ENCODE results near the gene MICAL3. TPM values are rescaled to one million over a fixed set of nuclear protein-coding genes. Genes with fewer than 3 reads are reported as not detected.
"Not testable (repeated sequence)": the region's sequence is repeated elsewhere in the genome, so short reads cannot be mapped to it uniquely, and the experiment has no call there.

MICAL3 gene
- total RNA-seq, 1 experiment from 2014 or later: 47.1 TPM

DNA sequence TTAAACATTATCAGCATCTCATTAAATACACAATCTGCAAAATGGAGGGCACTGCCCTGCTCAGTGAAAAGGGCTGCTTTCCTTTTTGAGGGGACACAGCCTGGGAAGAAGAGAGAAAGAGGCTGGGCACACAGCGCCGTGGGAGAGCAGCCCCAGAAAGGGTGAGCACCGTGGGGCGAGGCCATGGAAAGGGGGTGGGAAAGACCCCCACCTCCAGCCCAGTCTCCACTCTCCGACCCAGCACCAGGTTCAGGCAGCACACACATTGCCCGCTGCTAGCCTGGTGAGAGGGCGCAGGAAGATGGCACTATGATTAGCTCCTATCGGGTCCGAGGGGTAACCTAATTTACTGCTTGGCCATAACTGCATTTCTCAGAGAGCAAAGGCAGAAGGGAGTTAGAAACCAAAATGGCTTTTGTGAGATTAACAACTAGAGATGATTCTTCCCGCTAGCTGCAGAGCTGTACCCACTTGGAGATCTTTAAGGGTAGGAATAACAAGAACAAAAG, 146.1 kb downstream of the MICAL3 start:
- H3K27ac ChIP-seq (ENCODE audit: low read length): no peak overlapping the region
- CTCF ChIA-PET: no interaction called here
- ATAC-seq: no peak
- BruUV-seq (replicated peaks): no TSS peak
- no peaks in the 10 kb centered on the region for H3K27me3 ChIP-seq (ENCODE audit: control insufficient read depth, insufficient read depth, low read length)
- intact Hi-C loops (cut with micrococcal nuclease; ENCODE audit: unreplicated experiment): no loop called here
- TF ChIP-seq POLR2AphosphoS5 (IDR thresholded peaks at IDR 0.05; ENCODE audit: low read depth, low read length) (no peak), TCF7L2 (IDR thresholded peaks at IDR 0.05; ENCODE audit: low read depth, low read length) (no peak), SIN3A (IDR thresholded peaks at IDR 0.05; ENCODE audit: borderline replicate concordance, insufficient read depth, low read depth, low read length) (no peak)
- TF ChIP-seq, protein P1, sequence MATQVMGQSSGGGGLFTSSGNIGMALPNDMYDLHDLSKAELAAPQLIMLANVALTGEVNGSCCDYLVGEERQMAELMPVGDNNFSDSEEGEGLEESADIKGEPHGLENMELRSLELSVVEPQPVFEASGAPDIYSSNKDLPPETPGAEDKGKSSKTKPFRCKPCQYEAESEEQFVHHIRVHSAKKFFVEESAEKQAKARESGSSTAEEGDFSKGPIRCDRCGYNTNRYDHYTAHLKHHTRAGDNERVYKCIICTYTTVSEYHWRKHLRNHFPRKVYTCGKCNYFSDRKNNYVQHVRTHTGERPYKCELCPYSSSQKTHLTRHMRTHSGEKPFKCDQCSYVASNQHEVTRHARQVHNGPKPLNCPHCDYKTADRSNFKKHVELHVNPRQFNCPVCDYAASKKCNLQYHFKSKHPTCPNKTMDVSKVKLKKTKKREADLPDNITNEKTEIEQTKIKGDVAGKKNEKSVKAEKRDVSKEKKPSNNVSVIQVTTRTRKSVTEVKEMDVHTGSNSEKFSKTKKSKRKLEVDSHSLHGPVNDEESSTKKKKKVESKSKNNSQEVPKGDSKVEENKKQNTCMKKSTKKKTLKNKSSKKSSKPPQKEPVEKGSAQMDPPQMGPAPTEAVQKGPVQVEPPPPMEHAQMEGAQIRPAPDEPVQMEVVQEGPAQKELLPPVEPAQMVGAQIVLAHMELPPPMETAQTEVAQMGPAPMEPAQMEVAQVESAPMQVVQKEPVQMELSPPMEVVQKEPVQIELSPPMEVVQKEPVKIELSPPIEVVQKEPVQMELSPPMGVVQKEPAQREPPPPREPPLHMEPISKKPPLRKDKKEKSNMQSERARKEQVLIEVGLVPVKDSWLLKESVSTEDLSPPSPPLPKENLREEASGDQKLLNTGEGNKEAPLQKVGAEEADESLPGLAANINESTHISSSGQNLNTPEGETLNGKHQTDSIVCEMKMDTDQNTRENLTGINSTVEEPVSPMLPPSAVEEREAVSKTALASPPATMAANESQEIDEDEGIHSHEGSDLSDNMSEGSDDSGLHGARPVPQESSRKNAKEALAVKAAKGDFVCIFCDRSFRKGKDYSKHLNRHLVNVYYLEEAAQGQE (IDR thresholded peaks at IDR 0.05; ENCODE audit: insufficient read depth in 1 of 2, low read depth in 2 of 2, low read length in 1 of 2): no peak
- TF ChIP-seq, protein P2, sequence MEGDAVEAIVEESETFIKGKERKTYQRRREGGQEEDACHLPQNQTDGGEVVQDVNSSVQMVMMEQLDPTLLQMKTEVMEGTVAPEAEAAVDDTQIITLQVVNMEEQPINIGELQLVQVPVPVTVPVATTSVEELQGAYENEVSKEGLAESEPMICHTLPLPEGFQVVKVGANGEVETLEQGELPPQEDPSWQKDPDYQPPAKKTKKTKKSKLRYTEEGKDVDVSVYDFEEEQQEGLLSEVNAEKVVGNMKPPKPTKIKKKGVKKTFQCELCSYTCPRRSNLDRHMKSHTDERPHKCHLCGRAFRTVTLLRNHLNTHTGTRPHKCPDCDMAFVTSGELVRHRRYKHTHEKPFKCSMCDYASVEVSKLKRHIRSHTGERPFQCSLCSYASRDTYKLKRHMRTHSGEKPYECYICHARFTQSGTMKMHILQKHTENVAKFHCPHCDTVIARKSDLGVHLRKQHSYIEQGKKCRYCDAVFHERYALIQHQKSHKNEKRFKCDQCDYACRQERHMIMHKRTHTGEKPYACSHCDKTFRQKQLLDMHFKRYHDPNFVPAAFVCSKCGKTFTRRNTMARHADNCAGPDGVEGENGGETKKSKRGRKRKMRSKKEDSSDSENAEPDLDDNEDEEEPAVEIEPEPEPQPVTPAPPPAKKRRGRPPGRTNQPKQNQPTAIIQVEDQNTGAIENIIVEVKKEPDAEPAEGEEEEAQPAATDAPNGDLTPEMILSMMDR (IDR thresholded peaks at IDR 0.05): no peak
- POLR2A ChIA-PET: no interaction called here
- no peak for DNase-seq (ENCODE audit: low read depth, low spot score)
- no peaks in the 10 kb centered on the region for H3K4me1 ChIP-seq (ENCODE audit: control insufficient read depth, insufficient read depth, low read length)
- no peaks in the 10 kb centered on the region for H3K9me3 ChIP-seq (ENCODE audit: control insufficient read depth, insufficient read depth, low read depth, low read length)
- H3K36me3 ChIP-seq (ENCODE audit: control insufficient read depth, insufficient read depth, low read length): no peaks in the 10 kb centered on the region
- in situ Hi-C loops (cut with HindIII; ENCODE audit: low pct_unique_long_range_greater_than_20kb, low sequenced_read_pairs): no loop called here
- H3K4me3 ChIP-seq (ENCODE audit: low read depth in 2 of 2, low read length in 2 of 2): no peak overlapping the region

DNA sequence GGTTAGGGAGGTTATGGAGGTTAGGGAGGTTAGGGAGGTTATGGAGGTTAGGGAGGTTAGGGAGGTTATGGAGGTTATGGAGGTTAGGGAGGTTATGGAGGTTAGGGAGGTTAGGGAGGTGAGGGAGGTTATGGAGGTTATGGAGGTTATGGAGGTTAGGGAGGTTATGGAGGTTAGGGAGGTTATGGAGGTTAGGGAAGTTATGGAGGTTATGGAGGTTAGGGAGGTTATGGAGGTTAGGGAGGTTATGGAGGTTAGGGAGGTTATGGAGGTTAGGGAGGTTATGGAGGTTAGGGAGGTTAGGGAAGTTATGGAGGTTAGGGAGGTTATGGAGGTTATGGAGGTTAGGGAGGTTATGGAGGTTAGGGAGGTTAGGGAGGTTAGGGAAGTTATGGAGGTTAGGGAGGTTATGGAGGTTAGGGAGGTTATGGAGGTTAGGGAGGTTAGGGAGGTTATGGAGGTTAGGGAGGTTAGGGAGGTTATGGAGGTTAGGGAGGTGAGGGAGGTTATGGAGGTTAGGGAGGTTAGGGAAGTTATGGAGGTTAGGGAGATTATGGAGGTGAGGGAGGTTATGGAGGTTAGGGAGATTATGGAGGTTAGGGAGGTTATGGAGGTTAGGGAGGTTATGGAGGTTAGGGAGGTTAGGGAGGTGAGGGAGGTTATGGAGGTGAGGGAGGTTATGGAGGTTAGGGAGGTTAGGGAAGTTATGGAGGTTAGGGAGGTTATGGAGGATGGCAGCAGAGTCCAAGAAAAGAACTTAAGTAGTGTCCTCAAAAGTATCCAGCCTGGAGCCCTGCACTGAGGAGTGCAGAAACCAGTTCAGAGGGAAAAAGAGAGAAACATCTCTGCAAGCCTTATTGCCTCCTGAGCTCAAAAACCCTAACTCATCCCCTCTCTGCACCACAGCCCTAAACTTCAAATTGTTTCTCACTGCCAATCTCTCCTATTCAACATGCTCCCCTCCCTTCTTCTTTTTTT, 147.2 kb downstream of the MICAL3 start:
- H3K4me1 ChIP-seq (ENCODE audit: control insufficient read depth, insufficient read depth, low read length); H3K4me3 ChIP-seq (ENCODE audit: low read depth in 2 of 2, low read length in 2 of 2); H3K27ac ChIP-seq (ENCODE audit: low read length); CTCF ChIA-PET; POLR2A ChIA-PET; in situ Hi-C loops (cut with HindIII; ENCODE audit: low pct_unique_long_range_greater_than_20kb, low sequenced_read_pairs); ATAC-seq; DNase-seq (ENCODE audit: low read depth, low spot score); H3K36me3 ChIP-seq (ENCODE audit: control insufficient read depth, insufficient read depth, low read length); H3K27me3 ChIP-seq (ENCODE audit: control insufficient read depth, insufficient read depth, low read length); intact Hi-C loops (cut with micrococcal nuclease; ENCODE audit: unreplicated experiment); H3K9me3 ChIP-seq (ENCODE audit: control insufficient read depth, insufficient read depth, low read depth, low read length): not testable (repeated sequence)
- TSS peak; percentile 79 for BruUV-seq (replicated peaks)

DNA sequence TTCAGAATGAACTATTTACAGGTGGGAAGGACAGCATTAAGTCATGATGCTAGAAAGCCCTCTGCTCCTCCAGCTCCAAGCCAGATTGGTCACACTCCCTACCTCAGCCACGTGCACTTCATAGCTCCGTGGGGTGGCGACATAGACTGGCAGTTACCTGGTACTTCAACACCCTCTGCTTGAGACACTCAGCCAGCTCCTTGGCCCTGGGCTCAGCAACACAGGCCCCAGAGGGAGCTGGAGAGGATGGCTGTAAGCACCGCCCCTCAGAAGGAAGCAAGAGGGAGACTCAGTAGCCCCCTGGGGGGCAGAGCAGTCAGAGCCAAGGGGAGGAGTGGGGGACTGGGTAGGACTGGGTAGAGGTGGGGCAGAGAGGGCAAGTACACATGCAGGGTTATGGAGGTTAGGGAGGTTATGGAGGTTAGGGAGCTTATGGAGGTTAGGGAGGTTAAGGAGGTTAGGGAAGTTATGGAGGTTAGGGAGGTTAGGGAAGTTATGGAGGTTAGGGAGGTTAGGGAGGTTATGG, 148.0 kb downstream of the MICAL3 start:
- peak; percentile 58; the same call in 1 of the 2 replicates for ATAC-seq
- H3K27me3 ChIP-seq (ENCODE audit: control insufficient read depth, insufficient read depth, low read length): no peaks in the 10 kb centered on the region
- no peak overlapping the region for H3K27ac ChIP-seq (ENCODE audit: low read length)
- intact Hi-C loops (cut with micrococcal nuclease; ENCODE audit: unreplicated experiment): no loop called here
- no TSS peak for BruUV-seq (replicated peaks)
- ChIA-PET CTCF (no interaction called here), POLR2A (no interaction called here)
- no peaks in the 10 kb centered on the region for H3K36me3 ChIP-seq (ENCODE audit: control insufficient read depth, insufficient read depth, low read length)
- in situ Hi-C loops (cut with HindIII; ENCODE audit: low pct_unique_long_range_greater_than_20kb, low sequenced_read_pairs): no loop called here
- H3K9me3 ChIP-seq (ENCODE audit: control insufficient read depth, insufficient read depth, low read depth, low read length): no peaks in the 10 kb centered on the region
- no peak overlapping the region for H3K4me3 ChIP-seq (ENCODE audit: low read depth in 2 of 2, low read length in 2 of 2)
- DNase-seq (ENCODE audit: low read depth, low spot score): no peak
- H3K4me1 ChIP-seq (ENCODE audit: control insufficient read depth, insufficient read depth, low read length): no peaks in the 10 kb centered on the region
- no peak for TF ChIP-seq POLR2AphosphoS5 (IDR thresholded peaks at IDR 0.05; ENCODE audit: low read depth, low read length)
- TF ChIP-seq TCF7L2 (IDR thresholded peaks at IDR 0.05; ENCODE audit: low read depth, low read length): no peak
- no peak for TF ChIP-seq SIN3A (IDR thresholded peaks at IDR 0.05; ENCODE audit: borderline replicate concordance, insufficient read depth, low read depth, low read length)
- TF ChIP-seq, protein P2 (IDR thresholded peaks at IDR 0.05): no peak
- TF ChIP-seq, protein P1 (IDR thresholded peaks at IDR 0.05; ENCODE audit: insufficient read depth in 1 of 2, low read depth in 2 of 2, low read length in 1 of 2): no peak

All from Panc1 (cell line).